CD4-positive, alpha-beta T cell treated with Interleukin-6 for 4 hours (primary cell): Measurements from ENCODE around the gene CIZ1.
"Not testable (repeated sequence)": the region's sequence is repeated elsewhere in the genome, so short reads cannot be mapped to it uniquely, and the experiment has no call there.

Experiments
- DNase-seq: peaks from one replicate; pipeline ENCODE4 v3.0.0-alpha.2; 2020; ENCODE audit warnings: mixed read lengths

CIZ1 gene

GRCh38 chr9:128144239-128145181, 46.9 kb downstream of the CIZ1 start:
- no peak for DNase-seq

DNA sequence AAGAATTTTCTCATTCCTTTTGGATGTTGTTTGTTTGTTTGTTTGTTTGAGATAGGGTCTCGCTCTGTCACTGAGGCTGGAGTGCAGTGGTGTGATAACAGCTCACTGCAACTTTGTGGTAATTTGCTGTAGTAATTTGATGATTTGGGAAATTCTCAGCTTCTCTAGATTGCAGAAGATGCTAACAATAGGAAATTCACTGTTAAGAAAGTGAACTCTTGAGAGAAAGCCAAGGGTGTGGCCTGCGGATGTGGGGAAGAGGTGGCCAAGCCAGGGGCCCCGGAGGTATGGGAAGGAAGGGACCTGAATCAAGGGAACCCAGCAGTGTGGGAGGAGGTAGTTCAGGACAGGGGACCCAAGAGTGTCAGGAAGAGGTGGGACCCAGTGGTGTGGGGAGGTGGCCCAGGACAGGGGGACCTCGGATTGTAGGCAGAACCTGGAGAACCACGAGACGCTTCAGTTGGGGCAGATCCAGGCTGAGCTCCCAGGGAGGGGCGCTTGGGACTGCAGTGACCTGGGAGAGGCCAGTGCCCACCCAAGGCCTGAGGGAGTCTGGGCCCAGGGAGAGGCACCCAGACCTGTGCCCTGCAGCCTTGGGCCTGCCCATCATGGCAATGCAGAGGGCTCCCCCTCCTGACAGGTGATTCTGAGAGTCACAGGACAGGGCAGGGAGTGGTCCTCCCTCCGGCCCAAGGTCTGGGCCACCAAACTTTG, 47.7 kb downstream of the CIZ1 start:
- DNase-seq: no peak

DNA sequence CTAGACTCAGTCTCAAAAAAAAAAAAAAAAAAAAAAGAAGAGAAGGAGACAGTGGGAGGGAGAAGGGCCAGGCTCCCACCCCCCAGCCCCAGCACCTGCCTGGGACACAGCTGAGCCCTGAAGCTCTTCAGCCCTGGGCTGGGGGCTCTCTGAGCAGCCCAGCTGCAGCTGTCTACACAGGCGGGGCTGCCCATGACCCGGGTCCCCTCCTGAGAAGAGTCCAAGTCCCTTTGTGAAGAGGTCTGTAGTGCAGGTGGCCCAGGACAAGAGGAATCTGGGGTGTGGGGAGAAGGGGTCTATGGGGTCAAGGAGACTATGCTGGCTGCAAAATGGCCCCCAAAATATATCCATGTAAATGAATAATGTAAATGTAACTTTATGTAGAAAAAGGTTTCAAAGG, 48.8 kb downstream of the CIZ1 start:
- no peak for DNase-seq

DNA sequence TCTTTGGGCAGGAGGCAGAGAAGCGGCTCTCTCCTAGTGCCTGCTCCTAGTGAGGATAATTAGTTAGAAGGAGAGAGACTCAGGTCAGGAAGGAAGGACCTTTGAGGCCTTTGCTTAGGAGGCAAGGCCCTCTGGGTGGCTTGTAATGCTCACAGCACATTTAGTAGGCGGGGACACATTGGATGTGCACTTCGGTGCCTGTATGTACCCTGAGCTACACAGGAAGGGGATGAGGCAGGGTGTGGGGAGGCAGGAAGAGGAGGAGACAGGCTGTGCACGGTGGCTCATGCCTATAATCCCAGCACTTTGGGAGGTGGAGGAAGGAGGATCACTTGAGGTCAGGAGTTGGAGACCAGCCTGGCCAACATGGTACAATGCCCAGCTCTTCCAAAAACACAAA, 49.3 kb downstream of the CIZ1 start:
- peak; percentile 49 for DNase-seq

- DNase-seq: no peak
Measured at GRCh38 chr9:128141604-128142003, 49.8 kb downstream of the CIZ1 start.

- no peak for DNase-seq
Measured at GRCh38 chr9:128139621-128140020, 51.8 kb downstream of the CIZ1 start.

DNA sequence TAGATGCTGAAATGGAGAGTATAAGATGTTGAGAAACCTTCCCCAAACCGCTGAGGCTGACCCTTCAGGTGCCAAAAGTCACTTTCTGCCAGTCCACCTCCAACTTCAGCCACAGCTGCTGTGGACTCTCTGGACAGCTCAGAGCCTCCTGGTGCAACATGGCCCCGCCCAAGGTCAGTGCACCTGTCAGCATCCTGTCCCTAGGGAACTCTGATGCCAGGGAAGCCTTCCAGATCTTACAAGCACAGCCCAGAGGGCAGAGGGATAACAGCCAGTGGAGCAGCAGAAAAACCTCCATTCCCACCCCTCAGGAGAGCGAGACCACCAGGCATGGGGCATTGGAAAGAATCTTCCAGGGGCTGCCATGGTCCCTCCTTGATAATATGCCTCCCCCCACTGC, 53.4 kb downstream of the CIZ1 start:
- DNase-seq: no peak

GRCh38 chr9:128136816-128137793, 54.3 kb downstream of the CIZ1 start:
- no peak for DNase-seq

DNA sequence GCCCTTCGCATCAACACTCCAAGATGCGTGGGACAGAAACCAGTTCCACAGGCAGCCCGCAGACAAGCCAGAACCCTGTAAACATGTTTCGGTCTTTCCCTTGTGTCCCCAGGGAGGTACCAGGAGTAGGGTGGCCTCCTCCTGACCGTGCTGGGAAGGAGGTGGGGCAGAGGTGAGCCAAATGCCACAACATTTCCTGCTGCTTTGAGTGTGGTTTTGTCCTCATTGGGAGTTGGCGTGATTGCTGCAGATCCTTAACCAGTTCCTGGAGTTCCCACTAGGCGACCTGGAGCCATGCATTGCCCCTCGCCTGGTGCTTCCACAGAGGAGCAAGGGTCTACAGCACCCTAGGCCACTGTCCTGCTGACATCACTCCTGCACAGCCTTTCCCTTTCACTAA, 55.8 kb downstream of the CIZ1 start:
- DNase-seq: not testable (repeated sequence)

GRCh38 chr9:128132139-128132538, 59.2 kb downstream of the CIZ1 start:
- not testable (repeated sequence) for DNase-seq

- not testable (repeated sequence) for DNase-seq
Measured at GRCh38 chr9:128131346-128131745, 60.0 kb downstream of the CIZ1 start.

DNA sequence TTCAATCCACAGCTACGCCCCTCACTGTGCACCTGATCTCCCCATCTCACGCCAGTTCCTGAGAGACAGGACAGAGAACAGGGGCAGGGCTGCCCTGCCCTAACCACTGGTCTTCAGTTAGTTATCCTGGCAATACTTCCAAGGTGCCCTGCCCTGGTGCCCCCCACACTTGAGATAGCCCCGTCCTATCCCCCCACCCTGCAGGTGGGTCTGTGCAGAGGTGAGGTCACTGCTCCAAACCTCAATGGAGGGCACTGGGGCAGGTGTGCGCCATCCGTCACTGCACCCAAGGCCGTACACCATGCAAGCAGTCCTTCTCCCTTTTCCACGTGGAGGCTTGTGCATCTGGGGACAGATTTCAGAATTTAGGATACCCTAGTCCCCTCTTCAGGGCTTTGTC, 60.7 kb downstream of the CIZ1 start:
- not testable (repeated sequence) for DNase-seq

- not testable (repeated sequence) for DNase-seq
Measured at GRCh38 chr9:128129976-128130590, 61.3 kb downstream of the CIZ1 start.

- no peak for DNase-seq
Measured at GRCh38 chr9:128128836-128129590, 62.4 kb downstream of the CIZ1 start.

DNA sequence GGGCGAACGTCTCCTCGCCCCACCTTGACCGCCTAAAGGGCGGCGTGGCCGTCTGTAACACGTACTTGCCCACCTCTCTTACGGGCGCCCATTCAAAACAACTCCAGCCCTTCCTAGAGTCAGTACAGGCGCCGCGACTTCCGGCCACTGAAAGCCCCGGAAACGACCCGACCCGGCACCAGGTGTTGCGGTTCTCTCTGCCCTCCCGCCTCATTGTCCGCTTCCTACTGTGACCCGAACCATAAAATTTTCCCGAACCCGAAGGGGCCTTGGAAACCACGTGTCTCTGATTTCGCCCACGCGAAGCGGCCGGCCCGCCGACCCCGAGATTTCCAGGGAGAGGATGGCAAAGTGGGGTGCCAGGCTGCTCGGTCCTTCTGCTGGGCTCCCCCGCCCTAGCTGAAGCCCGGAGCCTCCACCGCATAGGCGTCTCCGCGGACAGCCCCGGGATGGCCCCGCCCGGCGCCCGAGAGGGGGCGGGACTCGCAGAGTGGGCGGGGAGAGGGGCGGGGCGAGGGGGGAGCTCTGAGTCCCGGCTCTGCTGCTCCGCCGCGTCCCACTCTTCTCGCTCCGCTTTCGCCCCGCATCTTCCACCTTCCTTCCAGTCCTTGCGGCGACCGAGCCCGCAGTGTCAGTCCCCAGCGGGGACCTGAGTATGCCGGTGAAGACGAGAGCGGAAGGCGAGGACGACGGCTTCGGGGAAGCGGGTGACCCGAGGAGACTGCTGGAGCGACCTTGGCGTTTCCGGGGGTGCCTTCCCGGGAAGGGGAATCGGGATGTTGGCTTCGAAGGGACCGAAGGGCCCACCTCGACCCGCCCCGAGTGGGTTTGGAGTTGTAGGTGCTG, 63.2 kb downstream of the CIZ1 start:
- peak; percentile 85 for DNase-seq

DNA sequence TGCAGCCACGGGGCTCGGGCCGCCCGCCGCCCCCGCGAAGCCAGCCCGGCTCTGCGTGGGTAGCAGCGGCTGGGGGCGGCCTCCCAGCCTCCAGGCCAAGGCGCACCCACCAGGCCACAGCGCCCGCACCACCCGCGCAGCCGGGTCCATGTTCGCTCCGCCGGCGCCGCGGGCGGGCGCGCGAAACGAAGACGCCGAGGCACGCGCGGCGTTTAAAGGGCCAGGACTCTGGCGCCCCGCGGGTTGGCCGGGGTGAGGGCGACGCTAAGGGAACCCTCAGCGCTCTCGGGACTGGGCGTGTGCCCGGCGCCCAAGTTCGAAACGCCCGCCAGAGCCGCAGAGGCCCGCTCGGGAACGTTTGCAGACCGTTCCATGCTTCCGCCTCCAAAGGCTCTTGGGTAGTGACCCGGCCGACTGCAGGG, 63.8 kb downstream of the CIZ1 start, which contains the start of gene PTGES2:
PTGES2 (minus strand) TSS at position 162 of the 422 bp plus-strand sequence; CDS start at position 150, 12 bp downstream.
- DNase-seq: peak; percentile 80

DNA sequence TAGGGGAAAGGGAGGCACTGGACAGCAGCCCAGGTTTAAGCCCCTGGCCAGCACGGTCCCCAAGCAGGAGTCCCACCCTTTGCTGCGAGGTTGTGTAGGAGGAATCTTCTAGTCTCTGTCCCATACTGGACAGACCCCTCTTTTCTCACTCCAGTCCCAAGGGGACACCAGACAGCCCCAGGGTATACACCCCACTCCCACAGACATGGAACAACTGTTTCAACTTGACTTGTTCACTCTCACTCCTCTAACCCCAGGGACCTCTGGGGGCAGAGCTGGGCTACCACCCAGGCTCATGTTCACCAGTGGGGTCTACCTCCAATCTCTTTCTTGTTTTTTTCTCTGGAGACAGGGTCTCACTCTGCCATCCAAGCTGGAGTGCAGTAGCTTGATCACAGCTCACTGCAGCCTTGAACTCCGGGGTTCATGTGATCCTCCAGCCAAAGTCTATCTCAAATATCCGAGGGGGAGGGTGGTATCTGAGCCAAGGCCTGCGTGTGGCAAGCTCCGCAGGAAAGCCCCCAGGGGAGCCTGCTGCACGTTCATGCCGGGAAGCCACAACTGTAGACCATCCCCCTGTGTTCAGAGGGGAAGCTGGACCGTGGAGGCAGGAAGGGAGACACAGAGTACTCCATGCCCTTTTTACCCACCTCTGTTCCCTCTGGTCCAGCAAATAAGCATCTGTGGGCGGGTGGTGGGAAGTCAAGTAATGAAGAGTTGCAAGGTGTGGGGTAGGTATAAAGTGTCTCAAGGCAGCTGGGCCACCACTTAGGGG, 65.6 kb downstream of the CIZ1 start:
- no peak for DNase-seq

- DNase-seq: peak; percentile 63
Measured at GRCh38 chr9:128124873-128125579, 66.3 kb downstream of the CIZ1 start.

GRCh38 chr9:128124451-128124850, 66.9 kb downstream of the CIZ1 start:
- DNase-seq: no peak
